Measurements from ENCODE around the gene HPS4.

DNA sequence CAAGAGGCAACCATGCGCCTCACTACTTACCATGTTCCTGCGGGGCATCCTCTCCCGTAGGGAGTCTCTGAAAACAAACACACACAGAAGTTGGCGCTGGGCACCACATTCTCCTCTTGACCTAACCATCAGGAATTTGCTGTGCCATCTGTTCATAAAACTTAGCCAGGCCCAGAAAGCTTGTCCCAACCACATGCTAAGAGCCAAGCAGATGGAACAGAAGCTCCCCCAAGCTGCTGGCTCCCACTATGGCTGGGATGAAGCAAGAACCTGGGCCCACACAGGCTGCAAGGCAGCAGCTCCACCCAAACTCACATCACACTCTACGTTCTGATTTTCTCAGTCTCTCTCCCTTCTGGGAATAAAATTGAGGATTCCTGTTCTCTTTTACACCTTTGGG, 17.4 kb downstream of the HPS4 start:
- TF ChIP-seq YY1 (IDR thresholded peaks at IDR 0.05) (no peak), EGR1 (IDR thresholded peaks at IDR 0.05; ENCODE audit: low read depth in 2 of 2) (no peak), RXRA (IDR thresholded peaks at IDR 0.05) (no peak), GABPA (IDR thresholded peaks at IDR 0.05 in 1 of 2, conservative IDR thresholded peaks at IDR 0.05 in 1 of 2) (no peak), CTCF (IDR thresholded peaks at IDR 0.05; ENCODE audit: low read depth, low read length, missing input control) (no peak)
